NCI-H69 (cell line): ENCODE data around the gene LTBP2.
"Not testable (repeated sequence)": the region's sequence is repeated elsewhere in the genome, so short reads cannot be mapped to it uniquely, and the experiment has no call there.

Experiments used
- DNase-seq: peaks from one replicate; lab custom pipeline; 2025; lab: John Stamatoyannopoulos, UW

LTBP2 gene

GRCh38 chr14:74551001-74551400 is 61.0 kb downstream of the LTBP2 start:
- DNase-seq, result no peak

GRCh38 chr14:74550071-74550470 is 62.0 kb downstream of the LTBP2 start:
- DNase-seq, result no peak

DNA sequence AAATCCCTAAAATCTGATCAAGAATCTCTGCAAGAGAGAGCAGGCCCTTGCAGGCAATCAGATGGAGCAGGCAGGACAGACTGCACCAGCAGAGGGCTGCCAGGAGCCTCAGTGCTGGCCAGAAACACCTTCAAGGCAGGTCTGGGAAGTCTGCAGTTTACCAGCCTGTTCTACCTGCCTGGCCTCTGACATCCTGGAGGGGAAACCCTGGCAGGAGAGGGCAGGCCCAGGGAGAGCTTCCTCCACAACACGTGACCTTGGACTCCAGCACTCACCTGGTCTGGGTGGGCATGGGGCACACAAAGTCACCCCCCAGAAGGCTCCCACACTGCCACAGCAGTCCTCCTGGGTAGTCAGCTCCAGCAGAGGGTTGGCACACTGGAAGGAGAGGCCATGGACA is 62.4 kb downstream of the LTBP2 start:
- DNase-seq, result no peak

GRCh38 chr14:74548881-74549280 is 63.2 kb downstream of the LTBP2 start:
- no peak for DNase-seq

- no peak for DNase-seq
These were observed 64.6 kb downstream of the LTBP2 start for GRCh38 chr14:74547331-74547927.

- DNase-seq, result peak; percentile 31
These were observed 65.6 kb downstream of the LTBP2 start for GRCh38 chr14:74546416-74546815.

- DNase-seq, result no peak
These were observed 66.7 kb downstream of the LTBP2 start for GRCh38 chr14:74545386-74545785.

DNA sequence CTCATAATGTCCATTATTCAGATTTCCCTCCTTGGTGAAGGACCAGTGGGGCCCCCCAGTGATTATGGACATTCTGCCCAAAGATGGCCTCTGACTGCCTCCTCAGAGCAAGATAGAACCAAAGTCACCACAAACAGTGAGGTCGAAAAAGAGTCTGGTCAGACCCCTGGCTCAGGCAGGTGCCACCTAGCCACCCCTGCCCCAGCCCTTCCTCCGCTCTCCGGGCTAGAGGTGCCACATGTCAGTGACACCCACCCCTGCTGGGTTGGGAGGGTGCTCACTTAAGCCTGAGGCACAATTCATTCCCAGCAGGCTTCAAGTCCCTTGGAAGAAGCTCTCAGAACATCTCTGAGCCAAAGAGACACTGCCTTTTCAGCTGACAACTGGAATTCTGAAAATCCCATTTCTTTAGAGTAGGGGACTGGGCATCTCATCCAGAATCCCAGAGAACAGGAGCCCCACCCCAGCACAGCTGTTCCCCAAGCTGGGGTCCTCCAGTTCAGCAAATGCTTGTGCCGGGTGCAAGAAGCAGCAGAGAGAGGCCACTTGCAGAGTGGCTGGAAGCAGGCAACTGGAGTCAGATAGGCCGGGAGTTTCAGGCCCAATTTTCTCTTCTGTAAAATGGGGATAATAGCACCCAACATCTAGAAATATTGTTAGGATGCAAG is 68.1 kb downstream of the LTBP2 start:
- no peak for DNase-seq

DNA sequence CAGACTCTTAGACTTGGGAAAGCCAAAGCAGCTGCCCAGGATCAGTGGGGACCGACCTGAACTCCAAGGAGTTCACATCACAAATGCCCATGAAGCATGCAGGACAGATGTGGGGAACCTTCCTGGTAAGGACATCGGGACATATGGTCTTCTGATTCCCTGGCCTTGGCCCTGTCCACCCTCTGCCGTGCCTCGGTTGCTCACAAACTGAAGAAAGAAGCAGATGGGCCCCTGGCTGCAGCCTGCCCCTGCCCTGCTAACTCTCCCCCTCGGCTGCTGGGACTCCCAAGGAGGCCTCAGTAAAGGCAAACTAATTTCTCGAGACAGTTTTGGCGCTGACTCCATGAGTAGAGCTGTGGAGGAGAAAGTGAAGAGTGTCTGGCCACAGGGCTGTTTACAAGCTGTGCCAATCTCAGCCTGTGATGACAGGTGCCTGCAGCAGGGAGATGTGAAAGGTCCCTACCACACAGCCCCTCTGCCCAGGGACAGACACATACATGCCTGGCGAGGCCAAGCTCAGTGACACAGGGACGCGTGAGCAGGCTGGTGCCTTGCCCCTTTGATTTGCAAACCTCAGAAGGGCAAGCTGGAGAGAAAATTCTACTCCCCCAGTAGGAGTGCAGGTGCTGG is 69.9 kb downstream of the LTBP2 start:
- DNase-seq, result no peak

DNA sequence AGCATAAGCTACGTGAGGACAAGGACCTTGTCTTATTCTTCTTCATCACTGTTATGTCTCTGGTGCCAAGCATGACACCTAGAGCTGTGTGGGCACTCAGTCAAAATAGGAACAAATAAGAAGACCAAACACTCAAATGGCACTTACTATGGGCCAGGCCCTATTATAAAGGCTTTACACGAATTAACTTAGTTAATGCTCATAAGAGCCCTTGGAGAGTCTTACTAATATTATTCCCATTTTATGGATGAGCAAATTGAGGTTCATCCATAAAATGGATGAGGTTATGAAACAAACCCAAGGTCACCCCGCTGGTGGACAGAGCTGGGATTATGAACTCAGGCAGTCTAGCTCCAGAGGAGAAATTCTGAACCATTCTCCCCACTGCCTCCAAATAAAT is 70.8 kb downstream of the LTBP2 start:
- DNase-seq, result no peak

- no peak for DNase-seq
These were observed 72.5 kb downstream of the LTBP2 start for GRCh38 chr14:74539503-74539902.

DNA sequence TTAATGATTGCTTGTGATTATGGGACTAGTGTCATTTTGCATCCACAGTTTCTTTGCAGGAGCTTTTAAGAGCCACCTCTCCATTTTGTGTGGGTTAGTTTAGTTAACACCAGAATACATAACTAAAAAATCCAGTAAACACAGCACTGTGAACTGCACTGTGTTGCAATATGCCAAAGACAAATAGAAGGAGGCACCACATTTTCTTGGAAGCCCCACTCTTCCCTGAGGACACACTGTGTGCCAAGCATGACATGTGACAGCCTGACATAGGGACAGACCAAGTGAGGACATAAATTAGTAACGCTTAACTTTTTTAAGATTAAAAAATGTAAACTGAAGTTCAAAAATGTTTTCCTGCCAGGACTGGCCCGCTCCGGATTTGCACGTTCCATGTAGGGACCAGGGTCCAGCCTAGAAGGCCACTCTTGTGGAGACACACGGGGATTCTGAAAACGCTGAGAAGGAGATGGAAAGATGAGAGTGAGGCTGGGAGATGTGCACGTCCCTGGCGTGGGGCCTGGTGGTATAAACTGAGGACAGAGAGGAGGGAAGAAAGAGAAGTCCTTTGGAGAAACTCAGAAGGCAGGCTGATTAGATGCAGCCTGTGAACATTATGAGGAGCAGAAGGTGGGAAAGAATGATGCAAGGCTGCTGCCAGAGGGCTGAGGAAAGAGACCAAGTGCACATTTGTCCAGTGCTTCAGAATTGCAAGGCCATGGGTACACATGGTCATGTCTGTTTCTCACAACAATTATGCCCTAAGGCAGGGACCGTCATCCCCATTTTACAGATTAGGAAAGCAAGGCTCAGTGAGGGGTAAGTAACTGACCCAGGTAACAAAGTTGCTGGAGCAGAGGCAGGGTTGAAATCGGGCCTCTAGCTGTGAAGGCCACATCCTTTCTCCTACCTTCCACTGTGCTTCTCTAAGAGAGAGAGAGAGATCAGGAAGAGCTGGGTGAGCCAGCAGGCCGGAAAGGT is 73.3 kb downstream of the LTBP2 start:
- no peak for DNase-seq

DNA sequence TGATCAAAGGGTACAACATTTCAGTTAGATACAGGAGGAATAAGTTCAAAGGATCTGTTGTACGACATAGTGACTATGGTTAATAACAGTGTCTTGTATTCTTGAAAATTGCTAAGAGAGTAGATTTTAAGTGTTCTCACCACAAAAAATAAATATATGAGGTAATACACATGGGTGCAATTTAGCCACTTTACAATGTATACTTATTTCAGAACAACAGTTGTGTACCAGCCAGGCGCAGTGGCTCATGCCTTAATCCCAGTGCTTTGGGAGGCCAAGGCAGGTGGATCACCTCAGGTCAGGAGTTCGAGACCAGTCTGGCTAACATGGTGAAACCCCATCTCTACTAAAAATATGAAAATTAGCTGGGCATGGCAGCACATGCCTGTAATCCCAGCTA is 75.7 kb downstream of the LTBP2 start:
- DNase-seq, result not testable (repeated sequence)

DNA sequence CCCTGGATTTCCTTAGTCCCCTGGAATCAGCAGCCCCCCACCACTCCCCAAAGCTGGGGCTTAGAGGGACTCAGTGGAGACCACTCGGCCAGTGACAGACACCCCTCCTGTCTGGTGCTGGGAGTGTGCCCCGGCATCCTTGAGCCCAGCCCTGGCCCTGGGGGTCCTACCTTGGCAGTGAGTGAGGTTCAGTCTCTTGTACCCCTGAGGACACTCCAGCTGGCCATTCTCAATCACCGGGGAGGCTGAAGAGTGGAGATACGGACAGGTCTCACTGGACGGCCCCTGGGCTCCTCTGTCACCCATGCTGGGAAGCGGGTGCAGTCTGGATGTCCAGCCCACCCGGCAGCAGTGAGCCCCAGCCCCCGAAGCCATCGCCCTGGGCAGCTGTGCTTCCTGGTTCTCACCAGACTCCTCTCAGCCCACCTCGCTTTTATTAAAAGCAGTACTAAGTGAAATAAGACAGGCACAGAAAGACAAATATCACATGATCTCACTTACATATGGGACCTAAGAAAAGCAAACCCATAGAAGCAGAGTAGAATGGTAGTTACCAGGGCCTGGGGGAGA is 76.2 kb downstream of the LTBP2 start:
- no peak for DNase-seq

GRCh38 chr14:74533576-74533975 is 78.5 kb downstream of the LTBP2 start:
- no peak for DNase-seq

GRCh38 chr14:74532246-74532645 is 79.8 kb downstream of the LTBP2 start:
- DNase-seq, result no peak

DNA sequence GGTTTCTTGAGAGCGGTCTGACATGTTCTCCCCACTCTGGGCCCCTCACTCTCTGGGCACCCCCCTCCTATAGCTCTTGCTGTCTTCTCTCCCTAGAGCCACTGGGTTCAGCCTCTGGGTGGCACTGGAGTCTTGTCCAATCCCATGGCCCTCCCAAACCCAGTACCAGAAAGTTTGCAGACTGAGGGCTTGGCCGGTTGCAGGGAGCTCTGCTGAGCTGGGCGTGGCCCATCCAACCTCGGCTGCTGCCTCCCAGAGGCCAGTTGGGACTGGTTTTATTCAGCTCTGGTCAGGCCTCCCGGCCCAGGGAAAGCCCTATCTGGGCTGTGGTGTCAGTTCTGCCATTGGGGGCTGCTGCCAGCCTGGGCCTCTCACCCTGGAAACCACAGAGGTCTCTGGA is 80.6 kb downstream of the LTBP2 start:
- DNase-seq, result no peak

- DNase-seq, result no peak
These were observed 81.0 kb downstream of the LTBP2 start for GRCh38 chr14:74531006-74531405.

DNA sequence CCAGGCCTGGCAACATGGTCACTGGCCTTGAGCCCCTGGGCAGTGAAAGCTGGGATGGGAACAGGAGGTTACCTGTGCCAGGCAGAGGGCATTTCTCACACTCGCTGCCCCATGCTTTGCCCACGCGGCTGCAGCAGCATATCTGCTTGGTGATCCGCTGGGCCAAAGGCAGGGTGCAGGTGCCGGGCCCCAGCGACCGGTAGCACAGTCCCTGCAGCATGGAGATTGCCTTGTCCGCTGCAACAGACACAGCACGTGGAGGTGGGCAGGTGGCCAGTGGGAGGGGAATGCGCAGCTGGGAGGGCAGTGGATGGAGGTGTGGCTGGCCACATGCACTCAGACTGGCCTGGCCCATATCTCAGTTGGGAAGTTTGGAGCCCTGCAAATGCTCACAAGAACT is 83.2 kb downstream of the LTBP2 start:
- no peak for DNase-seq

- no peak for DNase-seq
These were observed 83.6 kb downstream of the LTBP2 start for GRCh38 chr14:74528406-74528805.

- DNase-seq, result no peak
These were observed 84.2 kb downstream of the LTBP2 start for GRCh38 chr14:74527736-74528280.
